A172 (cell line): ENCODE data around the gene PHACTR3. TPM values are rescaled to one million over a fixed set of nuclear protein-coding genes. Genes with fewer than 3 reads are reported as not detected.
"Not testable (repeated sequence)": the region's sequence is repeated elsewhere in the genome, so short reads cannot be mapped to it uniquely, and the experiment has no call there.

ENCODE experiments used
- DNase-seq: peaks from one replicate; pipeline ENCODE4 v3.0.0-alpha.2; 2015; ENCODE audit warnings: low spot score
- total RNA-seq: library from RNA; depleted of rRNA; stranded (reverse); fragments of >200 nt; shearing (Covaris generic); gene quantifications from 2 replicates; pipeline ENCODE4 v1.2.3, GENCODE V29; 2014

Gene PHACTR3
- total RNA-seq, 1 experiment from 2014 or later, result not detected

DNA sequence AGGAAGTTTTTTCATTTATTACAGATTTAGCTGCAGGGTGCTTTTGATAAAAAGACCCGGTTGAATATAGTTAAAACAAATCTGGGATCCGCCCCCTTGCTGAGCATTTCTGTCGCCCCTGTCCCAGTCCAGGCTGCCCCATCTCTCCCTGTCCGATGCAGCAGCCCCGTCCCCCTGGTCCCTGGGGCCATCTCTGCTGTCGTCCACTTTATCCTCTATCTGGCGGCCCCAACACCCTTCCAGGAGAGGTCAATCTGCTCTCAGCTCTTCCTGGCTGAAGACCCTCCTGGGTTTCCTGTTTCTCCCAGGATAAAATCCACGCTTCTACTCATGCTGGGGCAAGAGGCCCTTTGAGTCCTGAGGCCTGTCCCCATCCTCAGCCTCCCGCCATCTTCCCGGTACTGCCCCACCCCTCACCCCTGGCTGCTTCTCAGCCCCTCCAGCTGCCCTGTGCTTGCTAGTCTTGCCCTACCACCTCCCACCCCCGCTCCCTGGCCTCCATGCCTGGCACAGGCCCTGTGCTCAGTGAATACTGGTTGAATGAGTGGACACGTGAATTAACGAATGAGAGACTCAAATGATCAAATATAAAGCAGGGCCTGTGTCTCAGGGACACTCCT, 16.0 kb upstream of the PHACTR3 start:
- DNase-seq, result no peak

DNA sequence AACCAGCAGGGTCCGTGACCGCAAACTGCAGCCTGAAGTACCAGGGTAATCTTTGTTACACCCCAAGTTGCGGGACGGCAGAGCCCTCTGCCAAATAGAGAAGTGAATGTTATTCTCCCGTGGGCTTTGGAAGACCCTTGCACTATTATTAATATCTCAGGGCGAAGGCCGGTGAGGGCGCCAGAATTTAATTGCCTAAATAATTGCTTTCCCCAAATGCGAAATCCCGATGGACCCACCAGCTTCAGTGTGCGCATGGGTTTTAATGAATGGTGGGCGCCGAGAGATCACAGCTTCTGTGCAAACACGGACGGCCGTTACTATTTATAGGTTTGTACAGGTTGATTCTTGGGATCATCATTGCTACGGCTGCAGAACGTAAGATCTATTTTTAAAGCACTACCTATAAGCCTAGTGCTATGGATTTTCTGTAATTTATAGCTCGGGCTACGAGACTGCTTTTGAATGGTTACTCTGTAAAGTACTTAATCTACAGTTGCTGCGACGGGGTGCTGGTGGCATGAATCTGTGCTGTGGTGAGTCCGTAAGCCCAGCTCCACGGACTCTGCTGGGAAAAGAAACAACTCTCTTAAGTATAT, 15.2 kb upstream of the PHACTR3 start:
- no peak for DNase-seq

DNA sequence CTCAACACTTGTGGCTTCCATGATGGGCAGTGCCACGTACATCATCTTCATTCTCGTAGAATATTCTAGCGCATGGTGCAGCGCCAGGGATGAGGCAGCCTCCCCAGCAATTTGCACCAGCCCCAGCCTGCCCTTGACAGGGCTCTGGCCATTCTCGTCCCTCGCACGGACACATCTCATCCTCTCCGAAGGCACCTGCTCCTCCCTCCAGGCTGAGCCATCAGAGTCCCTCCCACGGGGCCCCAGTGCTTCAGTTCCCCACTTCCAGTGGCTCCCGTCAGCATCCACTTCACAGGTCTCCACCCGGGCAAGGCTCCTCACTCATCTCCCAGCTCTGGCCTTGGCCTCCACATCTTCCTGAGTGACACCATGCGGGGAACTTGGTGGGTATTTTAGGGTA, 13.3 kb upstream of the PHACTR3 start:
- DNase-seq, result no peak

DNA sequence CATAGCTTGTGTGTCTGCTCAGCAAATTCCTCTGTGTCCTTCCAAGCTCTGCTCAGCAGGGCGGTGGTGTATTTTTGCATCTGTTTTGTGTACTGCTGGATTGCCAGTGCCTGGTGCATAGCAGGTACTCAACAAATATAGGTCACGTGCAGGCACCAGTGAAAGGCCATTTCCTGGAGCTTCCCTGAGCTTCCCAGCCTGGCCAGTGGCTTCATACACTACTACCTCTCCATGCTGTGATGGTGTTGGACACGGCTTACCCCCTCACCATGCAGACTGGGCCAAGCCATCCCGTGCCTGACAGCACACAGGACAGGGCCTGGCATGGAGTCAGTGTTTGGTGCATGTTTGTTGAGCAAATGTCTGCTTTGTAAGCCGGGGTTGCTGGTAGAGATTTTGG, 7.7 kb upstream of the PHACTR3 start:
- DNase-seq, result no peak

DNA sequence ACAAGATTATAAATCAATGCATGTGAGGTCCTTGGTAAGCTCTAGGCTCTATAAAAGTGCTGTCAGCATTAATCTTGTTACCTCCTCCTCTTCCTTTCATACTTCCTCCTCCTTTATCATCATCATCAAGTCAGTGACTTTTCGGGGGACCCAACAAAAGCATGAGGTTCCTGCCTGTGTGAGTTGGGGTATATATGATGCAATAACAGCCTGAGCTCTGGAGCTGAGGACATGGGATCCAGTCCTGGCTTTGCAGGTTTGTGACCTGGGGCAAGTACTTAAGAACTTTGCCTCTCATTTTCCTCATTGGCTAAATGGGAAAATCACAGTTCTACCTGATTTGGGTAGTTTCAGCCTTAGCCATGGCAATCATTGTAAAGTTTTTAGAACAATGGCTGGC, 7.1 kb upstream of the PHACTR3 start:
- no peak for DNase-seq

DNA sequence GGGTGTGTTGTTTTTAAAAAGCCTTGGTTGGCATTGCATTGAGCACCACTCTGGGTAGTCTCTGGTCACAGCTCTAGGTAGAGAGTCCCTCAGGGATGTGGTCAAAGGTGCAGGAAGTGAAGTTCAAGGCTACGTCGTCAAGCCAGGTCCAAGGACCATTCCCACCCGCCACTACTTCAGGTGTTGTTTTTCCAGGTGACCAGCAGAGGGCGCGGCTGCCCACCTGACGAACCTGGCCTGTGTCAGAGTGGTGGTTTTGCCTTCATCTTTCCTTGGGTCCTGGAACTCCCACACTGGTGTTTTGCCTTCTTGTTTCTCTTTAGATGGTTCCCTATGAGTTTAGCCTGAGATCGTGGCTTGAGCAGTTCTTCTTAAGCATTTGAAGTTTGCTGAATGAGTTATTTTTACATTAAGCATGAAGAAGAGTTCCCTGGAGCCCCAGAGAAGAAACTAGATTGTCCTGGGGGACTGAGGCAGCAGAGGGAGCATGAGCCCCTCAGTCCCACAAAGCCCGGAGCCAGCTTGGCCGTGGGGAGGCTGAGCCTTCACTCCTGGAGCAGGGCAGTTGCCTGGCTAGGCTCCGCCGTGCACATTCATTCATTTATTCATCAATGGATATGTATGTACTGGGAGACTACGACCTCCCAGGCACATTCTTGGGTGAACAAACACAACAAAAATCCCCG, 5.6 kb upstream of the PHACTR3 start:
- peak; percentile 60 for DNase-seq

DNA sequence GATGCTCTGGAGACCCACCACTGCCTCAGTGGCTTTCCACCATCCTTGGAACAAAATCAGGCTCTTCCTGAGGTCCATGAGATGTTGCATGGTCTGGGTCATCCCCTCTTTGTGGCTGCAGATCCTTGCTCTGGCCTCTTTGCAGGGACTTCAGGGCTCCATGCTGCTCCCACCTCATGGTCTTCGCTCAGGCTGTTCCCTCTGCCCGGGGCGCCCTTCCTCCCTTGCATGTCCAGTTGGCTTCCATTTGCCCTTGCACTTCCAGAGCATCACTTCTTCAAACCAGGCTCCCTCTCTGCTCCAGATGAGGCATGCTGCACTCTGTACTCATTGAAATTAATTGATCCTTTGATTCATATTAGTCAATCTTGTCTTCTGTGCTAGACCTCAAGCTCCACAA, 4.4 kb upstream of the PHACTR3 start:
- DNase-seq, result no peak

DNA sequence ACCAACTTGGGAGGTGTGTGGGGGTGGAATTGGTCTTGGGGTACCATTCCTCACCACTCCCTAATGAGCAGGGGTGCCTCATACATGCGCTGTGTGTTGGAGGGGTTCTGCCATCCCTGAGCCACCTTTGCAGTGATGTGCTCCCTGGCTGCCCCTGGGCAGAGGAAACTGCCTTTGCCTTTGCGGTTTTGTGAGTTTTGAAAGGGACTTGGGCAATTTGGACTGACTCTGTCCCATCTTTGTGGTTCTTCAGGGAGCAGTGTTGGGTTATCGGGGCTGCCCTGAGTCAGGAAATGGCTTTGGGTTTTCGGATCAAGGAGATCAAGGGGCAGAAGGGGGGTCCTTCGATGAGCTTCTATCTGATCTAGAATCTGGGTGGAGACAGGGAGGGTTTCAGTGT, 3.9 kb upstream of the PHACTR3 start:
- no peak for DNase-seq

DNA sequence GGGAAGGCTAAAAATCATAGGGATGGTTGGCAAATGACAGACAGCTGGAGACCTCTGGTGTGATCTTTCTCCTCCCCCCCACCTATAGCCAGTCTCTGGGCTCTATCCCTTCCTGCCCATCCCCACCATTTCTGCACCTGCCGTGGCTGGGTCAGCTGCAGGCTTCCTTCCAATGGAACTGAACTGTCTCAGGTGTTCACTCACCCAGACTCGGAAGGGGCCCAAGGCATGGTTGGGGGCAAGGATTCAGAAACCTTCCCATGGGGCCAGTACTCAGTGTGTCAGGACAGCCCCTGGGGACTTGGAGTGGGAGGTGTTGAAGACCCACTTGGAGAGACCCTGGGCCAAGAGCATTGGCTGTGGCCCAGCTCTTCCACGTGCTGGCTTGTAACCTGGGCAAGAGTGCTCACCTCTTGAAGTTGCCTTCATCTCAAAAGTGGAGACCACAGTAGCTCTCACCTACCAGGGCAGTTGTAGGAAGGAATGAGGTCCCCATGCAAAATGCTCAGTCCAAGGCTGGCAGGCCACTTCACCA, 1.7 kb upstream of the PHACTR3 start:
- no peak for DNase-seq

DNA sequence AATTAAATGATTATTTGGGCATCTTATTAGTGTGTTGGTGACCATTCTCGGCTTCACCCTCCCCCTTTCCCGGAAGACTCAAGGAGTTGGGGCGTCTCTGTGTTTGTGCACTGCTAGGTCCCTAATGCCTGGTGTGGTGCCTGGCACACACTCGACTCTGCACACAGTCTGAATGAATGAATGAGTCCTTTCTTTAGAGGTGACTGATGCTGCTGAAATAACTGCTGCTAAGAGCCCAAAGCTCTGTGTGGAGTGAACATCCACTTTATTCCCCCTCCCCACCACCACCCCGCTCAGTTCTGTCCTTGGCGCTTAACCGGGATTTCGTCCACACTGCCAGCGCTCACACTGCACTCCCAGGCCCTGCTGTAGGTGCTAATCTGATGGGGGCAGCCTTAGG, 1.2 kb upstream of the PHACTR3 start:
- no peak for DNase-seq

DNA sequence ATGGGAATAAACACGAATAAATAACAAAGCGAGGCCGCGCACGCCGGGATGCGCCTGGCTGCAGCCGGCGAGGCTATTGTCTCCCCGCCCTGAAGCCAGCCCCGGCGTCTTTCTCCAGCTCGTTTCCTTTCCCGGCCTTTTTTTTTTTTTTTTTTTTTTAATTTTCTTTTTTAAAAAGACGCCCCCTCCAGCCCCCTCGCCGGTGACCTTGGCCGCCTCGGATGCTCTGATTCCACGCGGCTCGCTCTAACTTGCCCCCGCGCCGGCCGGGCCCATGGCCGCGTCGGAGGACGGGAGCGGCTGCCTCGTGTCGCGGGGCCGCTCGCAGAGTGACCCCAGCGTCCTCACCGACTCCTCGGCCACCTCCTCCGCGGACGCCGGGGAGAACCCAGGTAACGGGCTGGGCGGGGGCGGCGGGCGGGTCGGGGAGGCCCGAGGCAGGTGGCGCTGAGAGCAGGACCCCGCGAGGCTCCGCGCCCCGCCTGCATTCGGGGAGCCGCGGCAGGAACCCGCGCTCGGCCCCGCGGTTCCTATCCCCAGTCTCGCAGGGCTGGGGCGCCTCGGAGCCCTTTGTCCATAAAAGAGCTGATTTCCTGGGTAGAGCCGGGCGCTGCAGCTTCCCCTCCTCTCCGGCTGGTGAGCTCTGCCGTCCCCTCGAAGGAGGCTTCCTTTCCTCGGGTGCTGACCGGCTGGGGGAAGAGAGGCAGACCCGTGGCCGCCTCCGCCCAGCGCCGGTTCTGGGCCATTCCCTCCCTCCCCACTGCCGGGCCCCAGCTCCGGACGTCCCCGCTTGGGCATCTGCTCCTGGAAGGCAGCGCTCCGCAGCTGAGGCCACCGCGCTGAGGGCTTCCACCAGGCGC, 631 bp downstream of the PHACTR3 start:
- no peak for DNase-seq

DNA sequence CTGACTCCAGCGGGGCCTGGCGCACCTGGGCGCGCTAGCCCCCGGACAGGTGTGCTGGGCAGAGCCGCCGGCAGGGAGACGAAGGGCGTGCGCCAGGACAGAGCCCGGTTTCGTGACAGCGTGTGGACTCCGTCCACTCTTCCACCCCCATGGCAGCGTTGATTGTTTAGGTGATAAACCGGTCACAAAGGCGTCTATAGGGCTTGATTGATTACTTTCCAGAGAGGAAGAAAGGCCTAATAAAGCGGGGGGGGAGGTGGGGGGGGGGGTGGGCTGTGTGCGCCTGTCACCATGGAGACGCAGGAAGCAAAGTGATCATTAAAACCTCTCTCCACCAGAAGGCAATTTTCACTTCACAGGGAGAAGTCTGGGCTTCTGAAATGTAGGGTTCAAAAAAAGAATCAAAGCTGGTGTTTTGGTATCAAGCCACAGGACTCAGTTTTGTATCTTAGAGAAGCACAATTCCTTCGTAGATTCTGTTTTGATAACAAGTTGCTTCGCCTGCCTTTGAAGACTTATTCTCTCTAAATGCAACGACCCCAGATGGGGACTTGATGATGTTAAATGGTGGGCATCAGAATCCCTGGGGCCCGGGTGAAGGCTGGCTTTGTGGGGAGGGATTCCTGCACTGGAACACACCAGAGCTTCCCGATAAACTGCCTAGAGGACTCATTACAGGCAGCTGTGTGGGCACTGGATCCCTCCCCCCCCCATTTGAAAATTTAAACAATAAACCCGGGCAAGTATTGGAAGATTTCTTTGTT, 1.4 kb downstream of the PHACTR3 start:
- no peak for DNase-seq

DNA sequence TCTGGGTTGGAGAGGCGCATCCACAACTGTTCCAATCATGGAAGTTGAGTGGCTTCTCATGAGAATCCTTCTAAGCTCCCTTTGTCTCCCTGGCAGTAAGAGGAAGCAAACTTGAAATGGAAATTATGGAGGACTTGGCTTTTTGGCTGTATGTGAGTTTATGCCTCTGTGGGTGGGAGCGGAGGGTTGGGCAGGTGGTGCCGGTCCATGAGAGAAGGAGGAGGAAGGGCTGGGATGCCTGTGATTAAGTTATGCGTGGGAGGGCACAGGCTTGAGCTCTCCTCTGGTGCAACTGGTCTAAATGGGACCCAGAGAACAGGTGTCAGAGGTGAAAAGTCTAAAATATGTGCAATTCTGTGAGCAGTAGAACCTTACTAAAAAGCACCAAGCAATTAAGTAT, 2.2 kb downstream of the PHACTR3 start:
- no peak for DNase-seq

DNA sequence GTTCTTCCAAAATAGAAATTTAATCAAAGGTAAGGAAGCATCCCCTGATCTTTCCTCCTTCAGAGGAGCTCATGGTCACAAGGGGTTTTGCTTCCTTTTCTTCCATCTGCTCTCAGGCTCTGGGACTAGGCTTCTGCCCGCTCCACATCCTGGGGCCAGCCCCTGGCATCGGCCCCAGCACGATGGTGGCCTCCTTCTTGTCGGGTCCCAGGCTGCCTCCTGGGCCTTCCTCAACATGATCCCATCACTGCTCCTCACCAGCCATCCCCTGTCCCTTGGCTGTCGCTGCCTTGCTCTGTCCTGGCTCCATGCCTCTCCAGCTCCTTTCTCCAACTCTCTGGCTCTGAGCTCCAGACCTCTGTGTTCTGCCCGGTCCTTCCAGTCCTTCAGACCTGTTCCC, 4.1 kb downstream of the PHACTR3 start:
- DNase-seq, result no peak

DNA sequence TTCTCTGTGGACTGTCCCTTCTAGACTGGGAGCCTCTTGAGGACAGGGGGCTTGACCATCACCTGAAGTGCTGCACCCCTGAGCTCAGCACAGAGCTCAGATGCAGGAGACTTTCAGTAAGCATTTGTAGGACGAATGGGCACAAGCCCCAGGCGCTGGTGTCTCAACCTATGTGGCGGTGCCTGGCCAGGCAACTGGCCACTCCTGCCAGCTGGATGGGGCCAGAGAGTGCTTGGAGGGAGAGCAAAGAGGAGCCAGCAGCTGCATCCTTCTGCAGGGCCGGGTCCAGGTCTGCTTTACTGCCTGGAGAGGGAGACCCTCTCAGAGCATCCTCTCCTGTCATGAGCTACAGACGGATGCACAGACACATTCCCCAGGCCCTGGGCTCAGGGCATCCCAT, 4.5 kb downstream of the PHACTR3 start:
- DNase-seq, result no peak

DNA sequence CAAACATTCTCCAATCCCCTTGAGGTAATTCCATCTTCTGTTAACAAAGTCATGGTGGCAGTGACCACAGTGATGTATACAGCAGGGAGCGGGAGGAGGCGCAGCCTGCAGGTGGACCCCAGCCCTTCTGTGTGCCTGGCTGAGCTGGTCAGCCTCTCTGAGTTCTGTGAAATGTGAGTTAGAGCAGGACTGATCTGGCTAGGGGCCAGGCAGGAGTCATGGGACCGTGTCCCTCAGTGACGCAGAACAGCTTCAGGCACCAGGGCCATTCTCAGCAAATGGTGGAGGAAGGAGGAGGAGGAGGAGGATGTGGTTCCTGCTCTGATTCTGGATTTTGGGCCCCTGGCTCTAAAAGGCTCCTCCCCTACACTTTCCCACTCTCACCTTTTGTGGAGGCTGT, 6.9 kb downstream of the PHACTR3 start:
- DNase-seq, result no peak

DNA sequence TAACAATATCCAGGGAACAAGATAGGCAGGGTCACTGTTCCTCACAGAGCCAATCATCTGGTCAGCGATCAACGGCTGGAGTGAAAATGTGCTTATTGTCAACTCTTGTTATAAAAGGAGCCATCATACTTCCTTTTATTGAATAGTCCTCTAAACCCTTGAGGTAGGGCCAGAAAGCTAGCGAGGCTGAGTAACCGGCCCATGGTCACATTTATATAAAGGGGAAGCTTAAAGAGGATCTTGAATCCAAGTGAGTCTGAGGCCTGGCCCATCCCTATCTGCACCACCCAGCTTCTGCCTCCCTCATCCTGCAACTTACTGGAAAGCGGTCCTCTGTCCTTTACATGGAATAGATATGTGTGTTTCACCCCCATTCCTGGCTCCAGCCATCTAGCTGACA, 9.5 kb downstream of the PHACTR3 start:
- no peak for DNase-seq

DNA sequence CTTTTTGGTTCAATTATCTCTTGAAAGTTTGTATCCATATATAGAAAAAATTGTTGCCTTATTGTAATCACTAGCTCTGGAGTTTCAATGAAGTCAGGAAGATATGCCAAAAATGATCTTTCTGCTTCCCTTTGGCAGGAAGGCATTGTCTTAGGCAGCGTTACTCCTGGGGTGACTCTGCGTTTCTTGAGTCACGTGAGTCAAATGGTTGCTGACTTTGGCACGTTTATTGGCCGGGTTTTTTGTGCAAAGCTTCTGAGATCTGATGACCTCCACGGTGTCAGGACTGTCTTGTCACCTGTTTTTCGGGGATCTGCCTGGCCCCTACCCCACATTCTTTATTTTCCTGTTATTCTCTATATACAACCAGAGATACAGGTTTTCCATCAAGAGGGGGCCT, 10.4 kb downstream of the PHACTR3 start:
- DNase-seq, result no peak

DNA sequence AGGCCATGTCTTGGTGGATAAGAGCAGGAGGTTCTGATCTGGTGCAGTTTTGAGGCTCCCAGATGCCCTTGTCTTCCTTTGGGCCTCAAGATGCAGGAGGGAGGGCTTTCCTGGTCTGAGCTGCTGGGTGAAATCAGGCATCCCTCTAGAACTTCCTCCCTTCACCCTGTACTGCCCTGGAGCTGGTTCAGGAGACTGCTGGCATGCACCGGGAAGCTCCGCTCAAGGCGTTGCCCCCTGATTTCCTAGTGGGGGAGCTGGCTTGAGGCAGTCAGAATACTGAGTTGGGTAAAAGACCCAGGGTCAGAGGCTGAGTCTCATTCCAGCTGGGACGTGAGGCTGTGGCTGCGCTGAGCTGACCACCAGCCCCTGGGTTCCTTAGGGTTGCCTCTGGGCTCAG, 12.0 kb downstream of the PHACTR3 start:
- DNase-seq, result no peak

DNA sequence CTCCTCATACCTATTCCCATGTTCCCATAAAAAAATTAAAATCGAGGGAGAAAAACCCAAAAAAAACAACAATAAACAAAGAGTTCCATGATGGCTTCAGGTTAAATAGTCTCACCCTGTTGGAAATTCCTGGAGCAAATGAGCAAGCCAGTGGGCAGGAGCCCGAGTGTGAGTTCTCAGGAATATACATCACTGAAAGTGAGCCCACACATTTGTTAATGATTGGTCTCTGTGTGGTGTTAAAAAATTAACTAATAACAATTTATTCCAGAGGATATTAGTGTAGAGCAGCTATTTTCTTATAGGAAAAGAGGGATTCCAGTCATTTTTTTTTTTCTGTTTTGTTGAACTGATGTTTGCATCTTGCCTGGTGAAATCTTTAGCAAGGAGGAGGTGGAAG, 12.9 kb downstream of the PHACTR3 start:
- no peak for DNase-seq

DNA sequence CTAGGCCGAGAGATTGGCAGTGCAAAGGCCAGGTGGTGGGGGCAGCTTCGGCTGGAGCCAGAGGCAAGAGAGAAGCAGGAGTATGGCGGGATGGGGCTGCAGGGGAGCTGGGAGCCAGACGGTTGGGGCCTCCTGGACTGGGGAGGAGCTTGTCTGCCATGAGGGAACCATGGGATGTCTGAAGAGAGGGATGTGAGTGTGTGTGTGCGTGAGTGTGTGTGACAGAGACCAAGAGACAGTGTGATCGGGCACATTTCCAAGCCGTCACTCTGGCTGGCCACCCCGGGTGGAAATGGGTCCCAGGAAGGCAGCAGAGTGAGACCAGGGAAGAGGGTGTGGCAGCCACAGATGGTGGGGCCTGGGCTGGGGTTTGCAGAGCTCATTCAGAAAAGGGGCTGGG, 13.8 kb downstream of the PHACTR3 start:
- DNase-seq, result no peak

DNA sequence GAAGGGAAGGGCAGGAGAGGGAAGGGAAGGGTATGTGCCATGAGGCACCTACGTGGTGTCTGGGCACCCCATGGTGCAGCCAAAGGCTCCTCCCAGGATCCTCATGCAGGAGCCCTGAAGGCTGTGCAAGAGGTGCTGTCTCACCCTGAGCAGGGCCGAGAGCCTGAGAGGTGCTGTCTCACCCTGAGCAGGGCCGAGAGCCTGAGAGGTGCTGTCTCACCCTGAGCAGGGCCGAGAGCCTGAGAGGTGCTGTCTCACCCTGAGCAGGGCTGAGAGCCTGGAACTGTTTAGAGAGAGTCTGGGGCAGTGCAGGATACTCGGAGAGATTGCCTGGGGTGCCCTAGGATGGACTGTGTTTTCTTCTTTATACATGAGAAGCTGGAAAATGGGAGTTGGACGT, 14.2 kb downstream of the PHACTR3 start:
- DNase-seq, result not testable (repeated sequence)
